M059J (cell line): ENCODE results near the gene ZNF613. TPM values are rescaled to one million over a fixed set of nuclear protein-coding genes. Genes with fewer than 3 reads are reported as not detected.

Experiments used
- total RNA-seq: library from RNA; depleted of rRNA; stranded (reverse); fragments of >200 nt; shearing (Covaris generic); gene quantifications from 2 replicates; pipeline ENCODE4 v1.2.3, GENCODE V29; 2014; rRNA removed

ZNF613 gene
- total RNA-seq, 1 experiment from 2014 or later: 8.1 TPM

Other genes starting within 250 kb of the ZNF613 start
- gene SPACA6, start 234.1 kb upstream of the ZNF613 start, total RNA-seq: 4.1 and 13.7 TPM in 2 replicates
- gene HAS1, start 203.5 kb upstream of the ZNF613 start, total RNA-seq: not detected in 2 replicates
- 3.6 and 3.8 TPM in 2 replicates for gene FPR1, start 175.6 kb upstream of the ZNF613 start, total RNA-seq
- not detected in 2 replicates for gene FPR2, start 166.3 kb upstream of the ZNF613 start, total RNA-seq
- gene FPR3, start 132.3 kb upstream of the ZNF613 start, total RNA-seq: 0.10 and 0.22 TPM in 2 replicates
- 0.69 and 1.5 TPM in 2 replicates for gene ZNF577, start 39.5 kb upstream of the ZNF613 start, total RNA-seq
- gene ZNF649, start 22.5 kb upstream of the ZNF613 start, total RNA-seq: 5.0 and 5.2 TPM in 2 replicates
- 4.0 and 9.3 TPM in 2 replicates for gene ZNF350, start 59.4 kb downstream of the ZNF613 start, total RNA-seq
- gene ZNF615, start 80.7 kb downstream of the ZNF613 start, total RNA-seq: 2.0 and 5.7 TPM in 2 replicates
- gene ZNF614, start 100.9 kb downstream of the ZNF613 start, total RNA-seq: 8.5 and 16.3 TPM in 2 replicates
- 4.5 and 5.1 TPM in 2 replicates for gene ZNF432, start 121.4 kb downstream of the ZNF613 start, total RNA-seq
- 18.4 and 33.3 TPM in 2 replicates for gene ZNF841, start 168.3 kb downstream of the ZNF613 start, total RNA-seq
- 8.0 and 8.9 TPM in 2 replicates for gene ZNF616, start 212.5 kb downstream of the ZNF613 start, total RNA-seq
- gene ZNF836, start 244.1 kb downstream of the ZNF613 start, total RNA-seq: 12.0 and 12.8 TPM in 2 replicates